HFF-Myc (cell line): ENCODE data around the gene RAD51B.

ENCODE experiments used
- DNase-seq: peaks from one replicate; pipeline ENCODE4 v3.0.0-alpha.2; 2011; ENCODE audit warnings: low read depth; ENCODE audit errors: extremely low read depth
- H3K4me3 ChIP-seq: replicated peaks from 2 replicates; pipeline ENCODE4 v1.5.1; 2011; ENCODE audit warnings: low read depth, mild to moderate bottlenecking, control low read depth, low read length
- CTCF ChIP-seq: IDR thresholded peaks from 2 replicates; pipeline ENCODE4 v1.5.1; 2012; ENCODE audit warnings: mild to moderate bottlenecking, low read depth, low read length, control low read depth; ENCODE audit errors: missing control alignments

The RAD51B gene

GRCh38 chr14:68195126-68195525 lies 375.5 kb downstream of the RAD51B start:
- no peak for DNase-seq
- no peak for TF ChIP-seq CTCF
- no peak overlapping the region for H3K4me3 ChIP-seq

- DNase-seq = no peak
- no peak for TF ChIP-seq CTCF
- H3K4me3 ChIP-seq = no peak overlapping the region
Measured at GRCh38 chr14:68198713-68199495, 379.3 kb downstream of the RAD51B start.

GRCh38 chr14:68199554-68200151 lies 380.1 kb downstream of the RAD51B start:
- TF ChIP-seq CTCF = no peak
- DNase-seq = no peak
- no peak overlapping the region for H3K4me3 ChIP-seq

- H3K4me3 ChIP-seq = no peak overlapping the region
- DNase-seq = no peak
- TF ChIP-seq CTCF = no peak
Measured at GRCh38 chr14:68203871-68204270, 384.3 kb downstream of the RAD51B start.

GRCh38 chr14:68208218-68208617 lies 388.6 kb downstream of the RAD51B start:
- DNase-seq = no peak
- no peak for TF ChIP-seq CTCF
- no peak overlapping the region for H3K4me3 ChIP-seq

- DNase-seq = no peak
- TF ChIP-seq CTCF = no peak
- no peak overlapping the region for H3K4me3 ChIP-seq
Measured at GRCh38 chr14:68208626-68209317, 389.2 kb downstream of the RAD51B start.
